Measurements from ENCODE around the gene WASHC2C. TPM values are rescaled to one million over a fixed set of nuclear protein-coding genes. Genes with fewer than 3 reads are reported as not detected.
"Not testable (repeated sequence)": the region's sequence is repeated elsewhere in the genome, so short reads cannot be mapped to it uniquely, and the experiment has no call there.

The WASHC2C gene
- total and polyA plus RNA-seq, 8 donors, result 9.5 to 73.9 (median 27.4) TPM

- no peak for TF ChIP-seq POLR2A (IDR thresholded peaks at IDR 0.05)
- no peak for TF ChIP-seq CTCF (IDR thresholded peaks at IDR 0.05)
- no peak for TF ChIP-seq POLR2AphosphoS5 (IDR thresholded peaks at IDR 0.05)
- no peak for TF ChIP-seq EP300 (IDR thresholded peaks at IDR 0.05)
- no peak for DNase-seq
- WGBS, 5 donors, result 86 to 95% (median 89%) methylated on average over 3 of the region's 3 CpGs
- Histone ChIP-seq H3K36me3 (no peaks in the 10 kb centered on the region), H3K27me3 (no peaks in the 10 kb centered on the region), H3K9me3 (peaks cover 0 to 10% (median 3%) of the 10 kb centered on the region in 4 donors), H3K4me1 (no peaks in the 10 kb centered on the region), H3K27ac (no peak overlapping the region), H3K4me3 (no peak overlapping the region)
- intact Hi-C loops (cut with DNase I; ENCODE audit: low total_unique reads), result no loop called here
Observed at GRCh38 chr10:45817912-45818311, 90.8 kb downstream of the WASHC2C start.

- TF ChIP-seq EP300 (IDR thresholded peaks at IDR 0.05) (no peak), POLR2A (IDR thresholded peaks at IDR 0.05) (no peak), POLR2AphosphoS5 (IDR thresholded peaks at IDR 0.05) (no peak), CTCF (IDR thresholded peaks at IDR 0.05) (no peak)
- no peak for DNase-seq
- no peak overlapping the region for H3K4me3 ChIP-seq
- no peaks in the 10 kb centered on the region for H3K27me3 ChIP-seq
- peaks cover 0 to 10% (median 3%) of the 10 kb centered on the region in 4 donors for H3K9me3 ChIP-seq
- H3K27ac ChIP-seq, result no peak overlapping the region
- H3K4me1 ChIP-seq, result no peaks in the 10 kb centered on the region
- intact Hi-C loops (cut with DNase I; ENCODE audit: low total_unique reads), result no loop called here
- WGBS, 5 donors, result 68 to 81% (median 77%) methylated on average over 9 of the region's 9 CpGs
- H3K36me3 ChIP-seq, result no peaks in the 10 kb centered on the region
Observed at GRCh38 chr10:45819552-45819951, 92.5 kb downstream of the WASHC2C start.

- H3K9me3 ChIP-seq, result peaks cover 0 to 10% (median 3%) of the 10 kb centered on the region in 4 donors
- H3K4me3 ChIP-seq; DNase-seq; H3K36me3 ChIP-seq; H3K27ac ChIP-seq; H3K4me1 ChIP-seq; H3K27me3 ChIP-seq; intact Hi-C loops (cut with DNase I; ENCODE audit: low total_unique reads): not testable (repeated sequence)
- WGBS, 5 donors, result 72 to 81% (median 78%) methylated on average over 6 of the region's 6 CpGs
Observed at GRCh38 chr10:45820107-45820830, 93.2 kb downstream of the WASHC2C start.

GRCh38 chr10:45822918-45823317, 95.9 kb downstream of the WASHC2C start:
- H3K27me3 ChIP-seq; H3K36me3 ChIP-seq; H3K9me3 ChIP-seq; intact Hi-C loops (cut with DNase I; ENCODE audit: low total_unique reads); H3K27ac ChIP-seq; DNase-seq; H3K4me3 ChIP-seq; H3K4me1 ChIP-seq: not testable (repeated sequence)
- 38 to 53% (median 48%) methylated on average over 1 to 2 of the region's 2 CpGs for WGBS, 5 donors

Small RNA genes within 50 kb of the gene (small RNA-seq; reads per million reads assigned to genes)
- gene AC012044.1, result 0 reads per million in 4 donors

Other genes with a start within 250 kb of the WASHC2C start
- gene ZFAND4, start 54.5 kb upstream of the WASHC2C start, total RNA-seq, result 100 to 1,000 TPM in 1 of 5 donors, 10 to 100 TPM in 2, 1 to 10 TPM in 2; 3.5 to 179 (median 19.0) TPM
- 1 to 10 TPM; 3.2 to 6.4 (median 3.7) TPM for gene ZFAND4, start 54.5 kb upstream of the WASHC2C start, polyA plus RNA-seq
- 100 to 1,000 TPM in 1 of 5 donors, 10 to 100 TPM in 2, 1 to 10 TPM in 2; 9.4 to 195 (median 44.8) TPM for gene AGAP4, start 120.2 kb downstream of the WASHC2C start, total RNA-seq
- 10 to 100 TPM in 1 of 3 donors, 1 to 10 TPM in 2; 4.0 to 18.2 (median 8.7) TPM for gene AGAP4, start 120.2 kb downstream of the WASHC2C start, polyA plus RNA-seq
- gene TIMM23, start 245.2 kb downstream of the WASHC2C start, total RNA-seq, result 100 to 1,000 TPM in 1 of 5 donors, 10 to 100 TPM in 4; 20.5 to 111 (median 59.5) TPM
- gene TIMM23, start 245.2 kb downstream of the WASHC2C start, polyA plus RNA-seq, result 10 to 100 TPM; 49.9 to 59.5 (median 54.1) TPM

All from stomach (tissue), 9 donors.